OCI-LY7 (cell line): ENCODE results near the gene SEMA3D. TPM values are rescaled to one million over a fixed set of nuclear protein-coding genes. Genes with fewer than 3 reads are reported as not detected.

Experiments
- BruUV-seq: library from RNA; stranded (reverse); fragments of 400-500 nt; replicated peaks from 2 replicates; lab custom pipeline; 2021; lab: Mats Ljungman, UMichigan
- CTCF ChIA-PET: fragments of 300-600 bp; sonication (Branson Sonifier 250); formaldehyde crosslinking; loops from one replicate; lab custom pipeline; 2022; ENCODE audit warnings: antibody characterized with exemption; ENCODE audit not compliant: unreplicated experiment; lab: Charles Lee
- POLR2A ChIA-PET: fragments of 300-600 bp; sonication (Branson Sonifier 250); formaldehyde crosslinking; loops from one replicate; lab custom pipeline; 2022; ENCODE audit warnings: antibody characterized with exemption; lab: Charles Lee
- DNase-seq: peaks from one replicate; pipeline ENCODE4 v3.0.0-alpha.2; 2015; ENCODE audit warnings: low spot score
- H2AFZ ChIP-seq: fragments of 200-600 bp; sonication (generic), shearing (Covaris generic); 2 replicates; pipeline ENCODE4 v1.6.1; 2014; ENCODE audit warnings: mild to moderate bottlenecking, antibody characterized with exemption, low read length, moderate library complexity
- H3K27ac ChIP-seq: fragments of 200-600 bp; sonication (generic); 2 replicates; pipeline ENCODE4 v1.5.1; 2014; ENCODE audit warnings: mixed run types, low read depth, mild to moderate bottlenecking, moderate library complexity, low read length, inconsistent platforms; ENCODE audit not compliant: poor library complexity, severe bottlenecking
- H3K36me3 ChIP-seq: fragments of 200-600 bp; sonication (generic); 2 replicates; pipeline ENCODE4 v1.6.1; 2014; ENCODE audit warnings: mild to moderate bottlenecking, antibody characterized with exemption, low read length, moderate library complexity, mixed read lengths; ENCODE audit not compliant: insufficient read depth
- H3K4me1 ChIP-seq: fragments of 200-600 bp; sonication (generic); 2 replicates; pipeline ENCODE4 v1.5.1; 2014; ENCODE audit warnings: mild to moderate bottlenecking, low read length; ENCODE audit not compliant: insufficient read depth, poor library complexity, severe bottlenecking
- H3K4me2 ChIP-seq: fragments of 200-600 bp; sonication (generic); 2 replicates; pipeline ENCODE4 v1.6.1; 2014; ENCODE audit warnings: mild to moderate bottlenecking, low read length
- H3K4me3 ChIP-seq: fragments of 200-600 bp; sonication (generic); 2 replicates; pipeline ENCODE4 v1.5.1; 2014; ENCODE audit warnings: mild to moderate bottlenecking, low read depth, low read length; ENCODE audit not compliant: poor library complexity, severe bottlenecking
- H3K79me2 ChIP-seq: fragments of 200-600 bp; sonication (generic); 2 replicates; pipeline ENCODE4 v1.6.1; 2016; ENCODE audit warnings: low read depth, mild to moderate bottlenecking, low read length, moderate library complexity, mixed read lengths; ENCODE audit not compliant: insufficient read depth
- H3K9me2 ChIP-seq: fragments of 200-600 bp; sonication (generic); 2 replicates; pipeline ENCODE4 v1.6.1; 2016; ENCODE audit warnings: mild to moderate bottlenecking, low read length, mixed read lengths; ENCODE audit not compliant: insufficient read depth
- H3K9me3 ChIP-seq: fragments of 200-600 bp; sonication (generic); 2 replicates; pipeline ENCODE4 v1.6.1; 2014; ENCODE audit warnings: mild to moderate bottlenecking, mixed run types, low read length, mixed read lengths
- H4K20me1 ChIP-seq: fragments of 200-600 bp; sonication (generic); 2 replicates; pipeline ENCODE4 v1.6.1; 2014; ENCODE audit warnings: mild to moderate bottlenecking, antibody characterized with exemption, low read length, moderate library complexity, mixed read lengths; ENCODE audit not compliant: insufficient read depth
- CTCF ChIP-seq: fragments of 200-600 bp; sonication (generic); conservative IDR thresholded peaks from 2 replicates; pipeline ENCODE4 v1.5.1; 2014; ENCODE audit warnings: mild to moderate bottlenecking, antibody characterized with exemption, low read length, moderate library complexity, mixed read lengths
- EZH2phosphoT487 ChIP-seq: fragments of 200-600 bp; sonication (generic); IDR thresholded peaks from 2 replicates; pipeline ENCODE4 v1.6.1; 2018; ENCODE audit warnings: low read depth, borderline replicate concordance, mild to moderate bottlenecking, mixed run types, antibody characterized with exemption, low read length, moderate library complexity, mixed read lengths
- intact Hi-C: fragments of 100-400 bp; cut with micrococcal nuclease; formaldehyde crosslinking; loops from one replicate; pipeline ENCODE4 v1.10.0; 2022; ENCODE audit not compliant: unreplicated experiment
- total RNA-seq, 2 experiments: library from RNA; depleted of rRNA in 1 of 2; stranded (reverse); fragments of >200 nt in 1 of 2; shearing (Covaris generic) in 1 of 2; gene quantifications; 2 replicates each; pipeline ENCODE4 v1.2.3, GENCODE V29; 2014 to 2022

The SEMA3D gene
- total RNA-seq, 2 experiments from 2014 or later, result not detected

- DNase-seq, result no peak
- no peaks in the 10 kb centered on the region for H3K4me1 ChIP-seq
- no TSS peak for BruUV-seq
- intact Hi-C loops, result no loop called here
- H3K79me2 ChIP-seq, result no peaks in the 10 kb centered on the region
- no peak overlapping the region for H3K4me3 ChIP-seq
- ChIA-PET CTCF (no interaction called here), POLR2A (no interaction called here)
- no peaks in the 10 kb centered on the region for H3K9me2 ChIP-seq
- H3K4me2 ChIP-seq, result no peak overlapping the region
- no peaks in the 10 kb centered on the region for H3K36me3 ChIP-seq
- no peak overlapping the region for H3K27ac ChIP-seq
- no peaks in the 10 kb centered on the region for H3K9me3 ChIP-seq
- no peak for TF ChIP-seq CTCF
- no peak for TF ChIP-seq EZH2phosphoT487
- no peaks in the 10 kb centered on the region for H4K20me1 ChIP-seq
- H2AFZ ChIP-seq, result no peak overlapping the region
Measured at GRCh38 chr7:85067371-85067770, 119.5 kb downstream of the SEMA3D start.

GRCh38 chr7:85065888-85066485 lies 120.9 kb downstream of the SEMA3D start:
- H3K9me2 ChIP-seq, result no peaks in the 10 kb centered on the region
- H3K27ac ChIP-seq, result no peak overlapping the region
- intact Hi-C loops, result no loop called here
- H3K36me3 ChIP-seq, result no peaks in the 10 kb centered on the region
- no peaks in the 10 kb centered on the region for H3K4me1 ChIP-seq
- no peak overlapping the region for H2AFZ ChIP-seq
- POLR2A ChIA-PET, result interaction anchor here (0.6 kb wide), 1 partner anchor 500 kb away, joined by 3 read pairs; no protein-coding TSS in a partner anchor
- TF ChIP-seq CTCF, result no peak
- no peak for TF ChIP-seq EZH2phosphoT487
- H3K4me3 ChIP-seq, result no peak overlapping the region
- H3K9me3 ChIP-seq, result no peaks in the 10 kb centered on the region
- no peaks in the 10 kb centered on the region for H4K20me1 ChIP-seq
- BruUV-seq, result no TSS peak
- no peak overlapping the region for H3K4me2 ChIP-seq
- no peaks in the 10 kb centered on the region for H3K79me2 ChIP-seq
- CTCF ChIA-PET, result no interaction called here
- DNase-seq, result no peak

GRCh38 chr7:85065306-85065705 lies 121.5 kb downstream of the SEMA3D start:
- BruUV-seq, result no TSS peak
- intact Hi-C loops, result no loop called here
- POLR2A ChIA-PET, result no interaction called here

More at GRCh38 chr7:85065306-85065705, 121.5 kb downstream of the SEMA3D start:
- H3K9me2 ChIP-seq, result no peaks in the 10 kb centered on the region
- H2AFZ ChIP-seq, result no peak overlapping the region
- TF ChIP-seq EZH2phosphoT487 (no peak), CTCF (no peak)
- no peaks in the 10 kb centered on the region for H3K79me2 ChIP-seq
- H3K27ac ChIP-seq, result no peak overlapping the region
- no peak overlapping the region for H3K4me3 ChIP-seq
- H3K4me2 ChIP-seq, result no peak overlapping the region
- H4K20me1 ChIP-seq, result no peaks in the 10 kb centered on the region
- CTCF ChIA-PET, result no interaction called here
- DNase-seq, result no peak
- no peaks in the 10 kb centered on the region for H3K9me3 ChIP-seq
- no peaks in the 10 kb centered on the region for H3K4me1 ChIP-seq
- H3K36me3 ChIP-seq, result no peaks in the 10 kb centered on the region
